CD14-positive monocyte (primary cell): ENCODE measurements around the gene KIF26B. TPM values are rescaled to one million over a fixed set of nuclear protein-coding genes. Genes with fewer than 3 reads are reported as not detected.

Experiments
- DNase-seq, 3 donors: peaks; one replicate each; pipeline ENCODE4 v3.0.0-alpha.2; 2011 to 2022
- H2AFZ ChIP-seq: 2 replicates; pipeline ENCODE4 v1.6.0; 2012; ENCODE audit warnings: mild to moderate bottlenecking, low read depth, low read length, inconsistent platforms; ENCODE audit not compliant: insufficient read depth, poor library complexity, severe bottlenecking
- H3K27ac ChIP-seq, 2 donors: 1 replicate in 1 of 2; 2 replicates in 1 of 2; pipeline ENCODE4 v1.5.1; 2012 to 2013; ENCODE audit warnings: low read length in 2 of 2, control low read depth in 1 of 2, inconsistent platforms in 1 of 2, low read depth in 1 of 2, mild to moderate bottlenecking in 1 of 2
- H3K27me3 ChIP-seq, 2 donors: one replicate each; pipeline versions ENCODE4 v1.6.0 to v1.6.1; 2011 to 2013; ENCODE audit warnings: low read length in 2 of 2; ENCODE audit not compliant: control insufficient read depth in 2 of 2, insufficient read depth in 2 of 2
- H3K36me3 ChIP-seq, 2 donors: replicated peaks in 1 of 2; 1 replicate in 1 of 2; 2 replicates in 1 of 2; pipeline versions ENCODE4 v1.5.1 to v1.6.1; 2012 to 2013; ENCODE audit warnings: low read length in 2 of 2, control low read depth in 1 of 2, inconsistent platforms in 1 of 2, mild to moderate bottlenecking in 1 of 2; ENCODE audit not compliant: insufficient read depth in 2 of 2, control insufficient read depth in 1 of 2
- H3K4me1 ChIP-seq, 2 donors: 1 replicate in 1 of 2; 2 replicates in 1 of 2; pipeline versions ENCODE4 v1.5.1 to v1.6.1; 2012 to 2013; ENCODE audit warnings: low read length in 2 of 2, control low read depth in 1 of 2, inconsistent platforms in 1 of 2, mild to moderate bottlenecking in 1 of 2, moderate library complexity in 1 of 2; ENCODE audit not compliant: insufficient read depth in 2 of 2, control insufficient read depth in 1 of 2
- H3K4me2 ChIP-seq: replicated peaks from 2 replicates; pipeline ENCODE3; 2012; ENCODE audit warnings: low read length, moderate library complexity, mild to moderate bottlenecking; ENCODE audit not compliant: poor library complexity, severe bottlenecking; ENCODE audit errors: extremely low read depth
- H3K4me3 ChIP-seq, 3 experiments: fragments of 200-600 bp in 1 of 3; sonication (generic) in 1 of 3; replicated peaks in 1 of 3; 1 replicate in 2 of 3; 2 replicates in 1 of 3; pipeline ENCODE4 v1.5.1; 2011 to 2013; ENCODE audit warnings: low read length in 3 of 3, mild to moderate bottlenecking in 3 of 3, control low read depth in 2 of 3, low read depth in 2 of 3, inconsistent platforms in 1 of 3, moderate library complexity in 1 of 3
- H3K79me2 ChIP-seq: 2 replicates; pipeline ENCODE4 v1.6.0; 2012; ENCODE audit warnings: mild to moderate bottlenecking, control low read depth, inconsistent platforms, low read length, moderate library complexity; ENCODE audit not compliant: insufficient read depth
- H3K9ac ChIP-seq: 2 replicates; pipeline ENCODE4 v1.6.0; 2017; ENCODE audit warnings: low read length, mild to moderate bottlenecking; ENCODE audit not compliant: insufficient read depth, poor library complexity, severe bottlenecking
- H3K9me3 ChIP-seq, 2 donors: replicated peaks in 1 of 2; 1 replicate in 1 of 2; 2 replicates in 1 of 2; pipeline versions ENCODE4 v1.5.1 to v1.6.1; 2012 to 2013; ENCODE audit warnings: low read length in 2 of 2, control low read depth in 1 of 2; ENCODE audit not compliant: control insufficient read depth in 1 of 2, insufficient read depth in 1 of 2
- H4K20me1 ChIP-seq: 2 replicates; pipeline ENCODE4 v1.6.0; 2012; ENCODE audit warnings: mild to moderate bottlenecking, low read length, control low read depth, moderate library complexity; ENCODE audit not compliant: insufficient read depth
- H3K27ac Mint-ChIP-seq, 7 donors: one replicate each; pipeline ENCODE4 v1.8.0; 2020; ENCODE audit warnings: mild to moderate bottlenecking in 7 of 7, mixed read lengths in 7 of 7, moderate library complexity in 6 of 7, inconsistent platforms in 2 of 7
- H3K27me3 Mint-ChIP-seq, 3 donors: one replicate each; pipeline ENCODE4 v1.8.0; 2021 to 2022; ENCODE audit warnings: low read depth in 3 of 3, mild to moderate bottlenecking in 3 of 3, mixed read lengths in 3 of 3, moderate library complexity in 3 of 3, inconsistent platforms in 1 of 3
- H3K36me3 Mint-ChIP-seq, 2 donors: one replicate each; pipeline ENCODE4 v1.8.0; 2020; ENCODE audit warnings: mixed read lengths in 2 of 2, inconsistent platforms in 1 of 2, mild to moderate bottlenecking in 1 of 2
- H3K4me1 Mint-ChIP-seq: one replicate; pipeline ENCODE4 v1.8.0; 2020; ENCODE audit warnings: mild to moderate bottlenecking, mixed read lengths
- H3K4me3 Mint-ChIP-seq, 2 donors: one replicate each; pipeline ENCODE4 v1.8.0; 2020; ENCODE audit warnings: mild to moderate bottlenecking in 2 of 2, mixed read lengths in 2 of 2, moderate library complexity in 1 of 2
- H3K9me3 Mint-ChIP-seq, 7 donors: one replicate each; pipeline ENCODE4 v1.8.0; 2020 to 2022; ENCODE audit warnings: mixed read lengths in 7 of 7, mild to moderate bottlenecking in 6 of 7, moderate library complexity in 6 of 7, inconsistent platforms in 2 of 7
- CTCF ChIP-seq: fragments of 200-600 bp; IDR thresholded peaks from one replicate; pipeline ENCODE4 v1.8.0; 2022; ENCODE audit warnings: antibody characterized with exemption, mild to moderate bottlenecking
- WGBS: methylation state at CpG from one replicate; pipeline ENCODE4 v1.1.5; 2013; ENCODE audit warnings: missing lambda C conversion rate; ENCODE audit not compliant: insufficient coverage; 5-methylcytosine and 5-hydroxymethylcytosine counted together
- intact Hi-C, 2 donors: fragments of 100-400 bp; cut with micrococcal nuclease; formaldehyde crosslinking; loops; one replicate each; pipeline versions ENCODE4 v1.15.0 to v1.15.1; 2023
- polyA plus RNA-seq, 3 donors: library from polyadenylated mRNA; depleted of rRNA in 1 of 3; unstranded in 2 of 3; stranded (reverse) in 1 of 3; fragments of 300-500 nt in 2 of 3; fragments of >200 nt in 1 of 3; fragmentation: Illumina TruSeq in 2 of 3; gene quantifications; 1 replicate in 2 of 3; 2 replicates in 1 of 3; pipeline ENCODE4 v1.2.3, GENCODE V29; 2012 to 2021

KIF26B gene
- polyA plus RNA-seq, 3 donors = 0.01 to 0.05 TPM; not detected in 1

GRCh38 chr1:245221805-245222204, 67.0 kb downstream of the KIF26B start:
- peaks cover 0 to 5% (median 0%) of the 10 kb centered on the region in 7 donors for H3K9me3 Mint-ChIP-seq
- TF ChIP-seq CTCF = no peak
- no peak for DNase-seq
- Histone ChIP-seq H3K4me1 (no peaks in the 10 kb centered on the region), H3K9ac (no peak overlapping the region), H3K27ac (no peak overlapping the region), H3K4me3 (no peak overlapping the region), H4K20me1 (no peaks in the 10 kb centered on the region), H3K9me3 (no peaks in the 10 kb centered on the region), H3K79me2 (no peaks in the 10 kb centered on the region), H3K27me3 (peaks cover 0 to 19% of the 10 kb centered on the region in 2 donors), H2AFZ (no peak overlapping the region), H3K36me3 (no peaks in the 10 kb centered on the region), H3K4me2 (no peak overlapping the region)
- 100% methylated on average over 1 of the region's 6 CpGs for WGBS
- H3K27ac Mint-ChIP-seq = peak overlapping the region in 1 of 7 donors; percentile 35
- intact Hi-C loops = no loop called here
- H3K27me3 Mint-ChIP-seq = peaks cover 15 to 68% (median 20%) of the 10 kb centered on the region in 3 donors
- no peaks in the 10 kb centered on the region for H3K36me3 Mint-ChIP-seq
- no peak overlapping the region for H3K4me3 Mint-ChIP-seq
- no peaks in the 10 kb centered on the region for H3K4me1 Mint-ChIP-seq

GRCh38 chr1:245222931-245223595, 68.3 kb downstream of the KIF26B start:
- Mint-ChIP-seq H3K4me1 (no peaks in the 10 kb centered on the region), H3K27ac (no peak overlapping the region), H3K36me3 (no peaks in the 10 kb centered on the region), H3K9me3 (peaks cover 0 to 5% (median 0%) of the 10 kb centered on the region in 7 donors), H3K4me3 (no peak overlapping the region), H3K27me3 (peaks cover 13 to 70% (median 18%) of the 10 kb centered on the region in 3 donors)
- no peak overlapping the region for H3K4me3 ChIP-seq
- no peak overlapping the region for H3K27ac ChIP-seq
- H3K36me3 ChIP-seq = no peaks in the 10 kb centered on the region
- H2AFZ ChIP-seq = no peak overlapping the region
- DNase-seq = no peak
- H3K4me2 ChIP-seq = no peak overlapping the region
- H4K20me1 ChIP-seq = no peaks in the 10 kb centered on the region
- H3K4me1 ChIP-seq = no peaks in the 10 kb centered on the region
- TF ChIP-seq CTCF = no peak
- no CpG with 5 or more reads among the region's 2 CpGs for WGBS
- H3K79me2 ChIP-seq = no peaks in the 10 kb centered on the region
- H3K27me3 ChIP-seq = peaks cover 0 to 18% of the 10 kb centered on the region in 2 donors
- H3K9me3 ChIP-seq = no peaks in the 10 kb centered on the region
- no peak overlapping the region for H3K9ac ChIP-seq
- intact Hi-C loops = no loop called here
